CD4-positive, alpha-beta T cell (primary cell): Measurements from ENCODE around the gene ARHGAP5. TPM values are rescaled to one million over a fixed set of nuclear protein-coding genes. Genes with fewer than 3 reads are reported as not detected.

Experiments
- ATAC-seq: fragments of 200-7000 bp; cut with Tn5 transposase; one replicate; pipeline ENCODE4 v1.10.0; 2022; ENCODE audit warnings: mild to moderate bottlenecking; ENCODE audit not compliant: poor library complexity
- CTCF ChIA-PET: fragments of 350-600 bp; sonication (Branson Sonifier 250); formaldehyde crosslinking; loops from one replicate; lab custom pipeline; 2021; ENCODE audit warnings: antibody characterized with exemption, inconsistent platforms; lab: Charles Lee
- POLR2A ChIA-PET: fragments of 350-600 bp; sonication (Branson Sonifier 250); formaldehyde crosslinking; loops from one replicate; lab custom pipeline; 2021; ENCODE audit warnings: antibody characterized with exemption, inconsistent platforms; lab: Charles Lee
- DNase-seq, 14 experiments: peaks; one replicate each; pipeline ENCODE4 v3.0.0-alpha.2; 2013 to 2020; ENCODE audit warnings: mixed read lengths in 2 of 14
- H3K27ac ChIP-seq, 2 donors: one replicate each; pipeline versions ENCODE4 v1.5.1 to v1.7.0; 2013; ENCODE audit warnings: low read length in 2 of 2, low read depth in 1 of 2, mild to moderate bottlenecking in 1 of 2
- H3K27me3 ChIP-seq, 2 experiments: 1 replicate in 1 of 2; 2 replicates in 1 of 2; pipeline versions ENCODE4 v1.6.1 to v1.7.0; 2013; ENCODE audit warnings: low read length in 2 of 2, control low read depth in 1 of 2, mild to moderate bottlenecking in 1 of 2, moderate library complexity in 1 of 2; ENCODE audit not compliant: insufficient read depth in 2 of 2, control insufficient read depth in 1 of 2
- H3K36me3 ChIP-seq: one replicate; pipeline ENCODE4 v1.6.1; 2013; ENCODE audit warnings: low read length, control low read depth; ENCODE audit not compliant: insufficient read depth
- H3K4me1 ChIP-seq: one replicate; pipeline ENCODE4 v1.6.1; 2013; ENCODE audit warnings: low read length, control low read depth; ENCODE audit not compliant: insufficient read depth
- H3K4me3 ChIP-seq: one replicate; pipeline ENCODE4 v1.5.1; 2013; ENCODE audit warnings: mild to moderate bottlenecking, low read length, moderate library complexity
- H3K9me3 ChIP-seq, 2 experiments: 1 replicate in 1 of 2; 2 replicates in 1 of 2; pipeline versions ENCODE4 v1.6.1 to v1.7.0; 2013; ENCODE audit warnings: low read length in 2 of 2, mild to moderate bottlenecking in 2 of 2, control low read depth in 1 of 2, moderate library complexity in 1 of 2; ENCODE audit not compliant: control insufficient read depth in 1 of 2, insufficient read depth in 1 of 2
- H3K27ac Mint-ChIP-seq: one replicate; pipeline ENCODE4 v1.8.0; 2020; ENCODE audit warnings: mixed read lengths
- H3K27me3 Mint-ChIP-seq: one replicate; pipeline ENCODE4 v1.8.0; 2021; ENCODE audit warnings: mixed read lengths
- H3K36me3 Mint-ChIP-seq: one replicate; pipeline ENCODE4 v1.8.0; 2021; ENCODE audit warnings: low read depth, mixed read lengths
- H3K4me1 Mint-ChIP-seq: one replicate; pipeline ENCODE4 v1.8.0; 2021; ENCODE audit warnings: low read depth, mixed read lengths
- H3K4me3 Mint-ChIP-seq: one replicate; pipeline ENCODE4 v1.8.0; 2020; ENCODE audit warnings: mild to moderate bottlenecking, mixed read lengths
- H3K9me3 Mint-ChIP-seq: one replicate; pipeline ENCODE4 v1.8.0; 2020; ENCODE audit warnings: mixed read lengths
- intact Hi-C, 2 experiments: fragments of 100-400 bp; cut with DNase I in 1 of 2; cut with micrococcal nuclease in 1 of 2; formaldehyde crosslinking; loops; one replicate each; pipeline versions ENCODE4 v1.15.1 to v1.9.0; 2023 to 2025; cut with DNase I, micrococcal nuclease
- total RNA-seq, 174 experiments: library from RNA in 2 of 174; stranded (reverse) in 2 of 174; gene quantifications; one replicate each; pipeline ENCODE4 v1.2.3 and lab custom pipeline; 2021 to 2026
- TF ChIP-seq, protein P1 (sequence below): fragments of 200-600 bp; IDR thresholded peaks from one replicate; pipeline ENCODE4 v1.8.0; 2022; ENCODE audit warnings: antibody characterized with exemption, mild to moderate bottlenecking

Gene ARHGAP5
- total RNA-seq, 2 experiments from 2014 or later: 68.5 to 72.5 TPM

DNA sequence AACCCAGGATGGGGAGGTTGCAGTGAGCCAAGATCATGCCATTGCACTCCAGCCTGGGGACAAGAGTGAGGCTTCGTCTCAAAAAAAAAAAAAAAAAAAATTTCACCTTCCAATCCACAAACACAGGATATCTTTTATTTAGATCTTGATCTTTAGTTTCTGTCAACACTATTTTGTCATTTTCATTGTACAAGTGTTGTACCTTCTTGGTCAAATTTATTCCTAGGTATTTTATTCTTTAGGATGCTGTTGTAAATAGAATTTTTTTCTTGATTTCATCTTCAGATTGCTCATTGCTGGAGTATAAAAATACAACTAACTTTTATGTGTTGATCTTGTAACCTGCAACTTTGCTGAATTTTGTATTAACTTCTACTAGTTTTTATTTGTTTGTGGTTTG lies 60.8 kb downstream of the ARHGAP5 start:
- H3K4me1 ChIP-seq: no peaks in the 10 kb centered on the region
- peaks cover 13% of the 10 kb centered on the region for H3K36me3 ChIP-seq
- TF ChIP-seq, protein P1, sequence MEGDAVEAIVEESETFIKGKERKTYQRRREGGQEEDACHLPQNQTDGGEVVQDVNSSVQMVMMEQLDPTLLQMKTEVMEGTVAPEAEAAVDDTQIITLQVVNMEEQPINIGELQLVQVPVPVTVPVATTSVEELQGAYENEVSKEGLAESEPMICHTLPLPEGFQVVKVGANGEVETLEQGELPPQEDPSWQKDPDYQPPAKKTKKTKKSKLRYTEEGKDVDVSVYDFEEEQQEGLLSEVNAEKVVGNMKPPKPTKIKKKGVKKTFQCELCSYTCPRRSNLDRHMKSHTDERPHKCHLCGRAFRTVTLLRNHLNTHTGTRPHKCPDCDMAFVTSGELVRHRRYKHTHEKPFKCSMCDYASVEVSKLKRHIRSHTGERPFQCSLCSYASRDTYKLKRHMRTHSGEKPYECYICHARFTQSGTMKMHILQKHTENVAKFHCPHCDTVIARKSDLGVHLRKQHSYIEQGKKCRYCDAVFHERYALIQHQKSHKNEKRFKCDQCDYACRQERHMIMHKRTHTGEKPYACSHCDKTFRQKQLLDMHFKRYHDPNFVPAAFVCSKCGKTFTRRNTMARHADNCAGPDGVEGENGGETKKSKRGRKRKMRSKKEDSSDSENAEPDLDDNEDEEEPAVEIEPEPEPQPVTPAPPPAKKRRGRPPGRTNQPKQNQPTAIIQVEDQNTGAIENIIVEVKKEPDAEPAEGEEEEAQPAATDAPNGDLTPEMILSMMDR: no peak
- H3K27ac ChIP-seq: no peak overlapping the region
- no peak overlapping the region for H3K4me3 ChIP-seq
- peaks cover 7% of the 10 kb centered on the region for H3K4me1 Mint-ChIP-seq
- H3K9me3 ChIP-seq: peaks cover 0 to 10% of the 10 kb centered on the region in 2 experiments
- no peaks in the 10 kb centered on the region for H3K27me3 Mint-ChIP-seq
- H3K4me3 Mint-ChIP-seq: no peak overlapping the region
- no peak for DNase-seq
- no peaks in the 10 kb centered on the region for H3K9me3 Mint-ChIP-seq
- intact Hi-C loops: no loop called here
- H3K27ac Mint-ChIP-seq: no peak overlapping the region
- CTCF ChIA-PET: no interaction called here
- H3K36me3 Mint-ChIP-seq: peaks cover 85% of the 10 kb centered on the region
- no peak for ATAC-seq
- POLR2A ChIA-PET: no interaction called here
- no peaks in the 10 kb centered on the region for H3K27me3 ChIP-seq

DNA sequence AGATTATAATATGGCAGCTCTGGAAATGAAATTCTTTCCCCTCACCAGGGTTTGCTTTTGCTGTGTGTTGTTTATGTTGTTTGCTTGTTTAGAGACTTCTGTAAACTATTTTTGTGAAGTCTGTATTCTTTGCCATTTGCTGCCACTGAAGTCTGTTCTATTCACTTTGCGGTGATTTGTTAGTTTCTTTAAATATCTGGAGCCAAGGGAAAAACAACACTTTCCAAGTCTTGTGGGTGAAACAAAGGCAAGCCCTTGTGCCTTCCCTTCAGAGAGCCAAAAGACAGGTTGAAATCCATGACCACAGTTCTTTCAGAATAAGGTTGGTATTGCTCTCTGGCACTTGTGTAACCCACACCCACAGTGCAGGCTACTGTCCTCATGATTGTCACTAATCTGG lies 65.2 kb downstream of the ARHGAP5 start:
- Mint-ChIP-seq H3K27ac (no peak overlapping the region), H3K4me3 (no peak overlapping the region), H3K4me1 (peaks cover 7% of the 10 kb centered on the region), H3K27me3 (no peaks in the 10 kb centered on the region), H3K9me3 (no peaks in the 10 kb centered on the region), H3K36me3 (peaks cover 74% of the 10 kb centered on the region)
- ATAC-seq: no peak
- no peak overlapping the region for H3K27ac ChIP-seq
- DNase-seq: no peak
- H3K4me3 ChIP-seq: no peak overlapping the region
- POLR2A ChIA-PET: no interaction called here
- no peaks in the 10 kb centered on the region for H3K4me1 ChIP-seq
- CTCF ChIA-PET: no interaction called here
- TF ChIP-seq, protein P1: no peak
- no peaks in the 10 kb centered on the region for H3K27me3 ChIP-seq
- intact Hi-C loops: loop anchor here in 1 of 2 experiments (5.0 kb wide), 1 partner anchor 65 kb away; the partner anchor contains the start of gene ARHGAP5
- H3K9me3 ChIP-seq: peaks cover 0 to 10% of the 10 kb centered on the region in 2 experiments
- H3K36me3 ChIP-seq: peaks cover 20% of the 10 kb centered on the region

DNA sequence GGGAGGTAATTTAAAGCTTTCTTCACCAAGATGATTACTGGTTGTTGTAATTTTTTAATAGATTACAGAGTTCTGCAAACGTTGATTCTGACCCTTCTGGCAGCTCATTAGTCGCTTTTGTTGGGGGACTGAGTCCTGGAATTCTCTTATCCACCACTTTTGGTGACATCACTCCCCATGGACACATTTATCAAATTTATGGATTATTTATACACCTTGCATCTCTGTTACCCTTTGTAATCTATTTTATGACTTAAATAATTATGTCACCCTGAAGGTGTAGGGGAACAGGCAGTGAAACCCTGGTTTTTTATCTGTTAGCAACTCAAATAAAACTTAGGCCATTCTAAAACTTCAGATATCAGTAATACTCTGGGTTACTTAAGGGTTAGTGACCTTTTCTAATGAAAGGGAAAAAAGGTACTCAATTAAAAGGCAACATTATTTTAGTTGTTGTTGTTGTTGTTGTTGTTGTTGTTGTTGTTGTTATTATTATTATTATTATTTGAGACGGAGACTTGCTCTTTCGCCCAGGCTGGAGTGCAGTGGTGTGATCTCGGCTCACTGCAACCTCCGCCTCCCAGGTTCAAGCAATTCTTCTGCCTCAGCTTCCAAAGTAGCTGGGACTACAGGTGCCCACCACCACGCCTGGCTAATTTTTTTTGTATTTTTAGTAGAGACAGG lies 65.8 kb downstream of the ARHGAP5 start:
- no peaks in the 10 kb centered on the region for H3K9me3 Mint-ChIP-seq
- no peaks in the 10 kb centered on the region for H3K27me3 Mint-ChIP-seq
- Histone ChIP-seq H3K4me1 (no peaks in the 10 kb centered on the region), H3K27ac (no peak overlapping the region), H3K27me3 (no peaks in the 10 kb centered on the region), H3K9me3 (peaks cover 0 to 4% of the 10 kb centered on the region in 2 experiments), H3K4me3 (no peak overlapping the region), H3K36me3 (peaks cover 23% of the 10 kb centered on the region)
- ChIA-PET POLR2A (interaction anchor here (0.6 kb wide), 1 partner anchor 10 kb away, joined by 4 read pairs; no protein-coding TSS in a partner anchor), CTCF (no interaction called here)
- H3K4me3 Mint-ChIP-seq: no peak overlapping the region
- H3K27ac Mint-ChIP-seq: no peak overlapping the region
- TF ChIP-seq, protein P1: no peak
- H3K4me1 Mint-ChIP-seq: peaks cover 7% of the 10 kb centered on the region
- intact Hi-C loops: loop anchor here in 1 of 2 experiments (5.0 kb wide), 1 partner anchor 66 kb away; the partner anchor contains the start of gene ARHGAP5
- ATAC-seq (no peak), DNase-seq (no peak)
- peaks cover 72% of the 10 kb centered on the region for H3K36me3 Mint-ChIP-seq
